Keratinocyte (primary cell): ENCODE data around the gene MAS1L.

ENCODE experiments used
- CTCF ChIP-seq, 3 experiments: IDR thresholded peaks in 1 of 3; conservative IDR thresholded peaks in 1 of 3; optimal IDR thresholded peaks in 1 of 3; 2 replicates in 2 of 3; 3 replicates in 1 of 3; pipeline versions ENCODE3 to v1.5.1; 2011; ENCODE audit warnings: low read length in 3 of 3, mild to moderate bottlenecking in 3 of 3, moderate library complexity in 2 of 3, control low read depth in 1 of 3, inconsistent platforms in 1 of 3; ENCODE audit not compliant: insufficient read depth in 2 of 3; ENCODE audit errors: extremely low read depth in 1 of 3
- EZH2 ChIP-seq: IDR thresholded peaks from one replicate; pipeline ENCODE4 v1.6.1; 2012; ENCODE audit warnings: inconsistent platforms, mild to moderate bottlenecking, low read length, moderate library complexity

- no peak for TF ChIP-seq CTCF (optimal IDR thresholded peaks at IDR 0.05 in 1 of 3, IDR thresholded peaks at IDR 0.05 in 1 of 3, conservative IDR thresholded peaks at IDR 0.05 in 1 of 3; ENCODE audit: extremely low read depth in 1 of 3, insufficient read depth in 2 of 3, low read length in 3 of 3)
- TF ChIP-seq EZH2, result no peak
Measured at GRCh38 chr6:29442719-29443118, 45.0 kb downstream of the MAS1L start.
